ENCODE data around the gene GRB14.
"Not testable (repeated sequence)": the region's sequence is repeated elsewhere in the genome, so short reads cannot be mapped to it uniquely, and the experiment has no call there.

Gene GRB14

DNA sequence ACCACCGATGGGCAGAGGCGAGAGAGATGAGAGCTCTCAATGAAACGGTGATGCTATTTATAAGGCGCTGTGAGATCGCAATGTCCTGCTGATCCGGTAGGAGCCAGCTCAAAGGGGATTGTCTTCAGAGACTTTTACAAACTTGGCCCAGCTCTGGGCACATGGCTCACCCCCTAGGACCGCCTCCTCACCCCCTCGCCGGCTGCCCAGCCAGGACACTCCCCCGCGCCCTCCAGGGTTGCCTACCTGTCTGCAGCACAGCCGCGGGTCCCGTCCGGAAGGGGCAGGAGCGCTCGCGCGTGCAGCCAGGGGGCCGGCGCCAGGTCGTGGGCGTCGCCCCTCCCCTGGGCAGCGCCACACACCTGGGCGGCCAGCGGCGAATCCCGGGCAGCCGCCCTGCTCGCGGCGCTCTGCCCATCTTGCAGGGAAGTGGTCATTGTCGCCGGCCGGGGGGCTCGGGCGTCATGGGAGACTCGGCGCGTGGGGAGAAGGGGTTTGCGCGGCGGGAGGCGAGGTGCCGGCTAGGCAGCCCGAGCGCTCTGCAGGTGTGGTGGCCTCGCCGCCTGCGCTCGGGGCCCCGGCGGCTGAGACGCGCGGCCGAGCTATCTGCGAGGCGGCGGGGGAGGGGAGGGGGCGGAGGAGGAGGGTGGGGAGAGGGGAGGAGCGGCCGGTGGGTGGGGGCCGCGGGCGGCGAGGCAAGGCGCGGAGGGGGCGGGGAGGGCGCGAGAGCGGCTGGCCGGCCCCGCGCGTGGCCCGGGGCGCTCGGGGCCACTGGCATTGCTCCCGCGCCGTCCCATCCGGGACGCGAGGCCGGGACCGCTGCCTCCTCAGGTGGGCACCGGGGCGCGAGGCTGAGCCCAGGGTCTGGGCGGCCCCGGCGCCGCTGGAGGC is at the start of gene GRB14:
GRB14 (minus strand) TSS at position 610 of the 891 bp plus-strand sequence; CDS start at position 437, 173 bp downstream.
- DNase-seq (ENCODE audit: low read depth), result no peak

DNA sequence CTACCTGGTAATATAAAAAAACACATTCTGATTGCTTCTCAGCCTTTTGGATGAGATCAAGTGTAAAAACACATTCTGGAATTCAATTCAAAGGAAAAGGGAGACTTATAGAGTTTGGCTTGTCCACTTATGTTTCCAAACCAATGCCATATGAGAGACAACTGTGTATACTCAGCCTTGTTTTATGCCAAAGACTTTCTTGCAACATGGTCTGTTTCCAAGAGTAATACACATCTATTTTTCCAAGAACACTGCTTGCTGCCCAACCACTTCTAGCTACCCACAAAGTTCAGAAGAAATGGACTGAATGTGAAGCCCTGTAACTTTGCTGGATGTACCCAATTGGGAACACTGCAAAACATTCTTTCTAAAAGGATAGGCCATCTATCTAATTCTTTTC is 48.0 kb upstream of the GRB14 start:
- no peak for DNase-seq (ENCODE audit: low read depth)

DNA sequence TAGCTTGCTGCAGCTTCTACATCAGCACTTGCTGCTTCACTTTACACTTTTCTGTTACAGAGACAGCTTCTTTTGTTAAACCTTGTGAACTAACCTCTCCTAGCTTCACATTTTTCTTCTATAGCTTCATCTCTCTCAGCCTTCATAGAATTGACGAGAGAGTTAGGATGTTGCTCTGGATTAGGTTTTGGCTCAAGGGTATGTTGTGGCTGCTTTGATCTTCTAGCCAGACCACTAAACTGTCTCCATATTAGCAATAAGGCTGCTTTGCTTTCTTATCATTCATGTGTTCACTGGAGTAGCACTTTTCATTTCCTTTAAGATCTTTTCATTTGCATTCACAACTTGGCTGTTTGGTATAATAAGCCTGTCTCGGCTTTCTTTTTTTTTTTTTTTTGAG is 46.3 kb upstream of the GRB14 start:
- no peak for DNase-seq (ENCODE audit: low read depth)

DNA sequence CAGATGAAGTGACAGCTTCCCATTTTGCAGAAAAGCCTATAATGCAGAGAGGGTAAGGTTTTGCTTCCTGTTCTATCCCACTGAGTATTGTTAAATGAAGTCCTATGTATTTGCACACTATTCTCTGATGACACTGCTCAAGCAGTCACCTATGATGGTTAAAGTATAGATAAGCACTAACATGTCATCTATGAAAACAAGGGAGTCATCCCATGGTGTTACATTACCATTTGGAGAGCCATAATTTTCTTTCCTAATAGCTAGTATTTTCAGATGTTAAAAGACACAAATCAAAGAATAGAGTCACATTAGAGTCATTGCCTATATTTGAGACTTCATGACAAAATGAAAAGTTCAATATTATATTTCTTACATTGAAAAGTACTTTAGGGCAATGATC is 42.8 kb upstream of the GRB14 start:
- DNase-seq (ENCODE audit: low read depth), result no peak

DNA sequence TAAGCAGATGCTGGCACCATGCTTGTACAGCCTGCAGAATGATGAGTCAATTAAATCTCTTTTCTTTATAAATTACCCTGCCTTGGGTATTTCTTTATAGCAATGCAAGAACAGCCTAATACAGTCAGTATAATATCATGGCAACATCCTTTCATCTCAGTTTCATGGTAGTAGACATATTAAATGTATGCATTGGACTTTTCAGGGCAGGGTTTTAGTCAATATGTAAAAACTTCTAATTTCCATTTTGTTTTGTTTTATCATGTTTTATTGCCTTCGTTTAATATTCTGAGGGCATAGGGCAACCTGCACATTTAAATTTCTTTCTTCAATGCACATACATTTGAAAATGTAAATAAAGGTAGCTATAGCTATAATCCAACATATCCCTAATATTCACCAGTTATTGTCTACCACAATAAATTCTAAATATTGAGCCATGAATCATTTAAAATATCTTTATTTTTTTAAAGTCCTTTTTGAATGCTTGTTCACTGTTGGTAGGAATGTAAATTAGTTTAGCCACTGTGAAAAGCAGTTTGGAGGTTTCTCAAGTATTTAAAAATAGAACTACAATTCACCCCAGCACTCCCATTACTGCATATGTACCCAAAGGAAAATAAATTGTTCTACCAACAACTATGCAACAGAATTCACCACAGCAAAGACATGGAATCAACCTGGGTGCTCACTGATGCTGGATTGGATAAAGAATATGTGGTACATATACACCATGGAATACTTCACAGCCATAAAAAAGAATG is 41.8 kb upstream of the GRB14 start:
- DNase-seq (ENCODE audit: low read depth), result no peak

DNA sequence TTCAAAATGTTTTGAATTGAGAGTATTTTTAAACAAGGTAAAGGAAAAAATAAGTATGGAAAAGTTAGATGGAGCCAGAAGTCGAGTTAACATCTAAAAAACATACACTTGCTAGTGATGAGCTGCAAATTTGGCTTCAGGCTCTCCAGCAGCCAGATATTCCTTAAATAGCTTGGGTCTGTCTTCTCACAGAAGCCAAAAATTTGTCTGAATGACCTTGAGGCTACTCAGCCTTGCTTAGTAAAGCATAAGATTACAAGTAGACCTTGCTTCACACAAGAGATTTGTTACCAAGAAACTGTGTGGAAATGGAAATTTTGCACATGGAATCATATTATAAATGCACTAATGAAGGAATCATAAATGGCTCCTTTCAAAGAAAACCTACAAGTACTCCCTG is 40.8 kb upstream of the GRB14 start:
- no peak for DNase-seq (ENCODE audit: low read depth)

DNA sequence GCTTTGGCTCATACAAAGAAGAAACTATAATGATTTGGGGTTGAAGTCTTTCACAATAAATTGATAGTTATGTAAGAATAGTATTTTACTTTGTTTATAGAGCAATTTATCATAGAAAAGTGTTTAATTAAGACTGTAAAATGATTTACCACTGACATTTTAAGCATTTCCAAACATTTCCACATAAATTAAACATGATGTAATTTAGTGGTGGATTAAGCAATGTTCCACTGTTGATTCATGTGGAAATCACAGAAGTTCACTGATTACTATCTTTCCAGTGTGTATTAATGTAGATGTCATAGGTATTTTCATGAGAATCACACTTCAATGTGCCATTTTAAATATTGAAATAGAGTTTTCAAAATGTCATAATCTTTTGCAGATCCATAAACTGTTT is 40.1 kb upstream of the GRB14 start:
- no peak for DNase-seq (ENCODE audit: low read depth)

DNA sequence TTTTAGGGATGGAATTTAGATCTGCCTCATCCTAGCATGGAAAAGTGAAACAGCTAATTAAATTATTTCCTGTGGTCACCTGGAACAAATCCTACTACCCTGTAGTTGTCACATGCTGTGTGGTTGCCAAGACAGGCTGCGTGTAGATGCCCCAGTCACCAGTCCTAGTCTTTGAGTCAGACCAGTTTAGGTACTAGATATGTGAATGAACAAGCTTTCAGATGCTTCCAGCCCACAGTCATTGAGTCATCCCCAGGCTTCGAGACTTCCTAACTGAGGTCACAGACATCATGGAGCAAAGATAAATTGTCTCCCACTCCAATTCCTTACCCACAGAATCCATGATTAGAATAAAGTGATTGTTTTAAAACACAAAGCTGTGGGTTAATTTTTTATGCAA is 35.8 kb upstream of the GRB14 start:
- no peak for DNase-seq (ENCODE audit: low read depth)

DNA sequence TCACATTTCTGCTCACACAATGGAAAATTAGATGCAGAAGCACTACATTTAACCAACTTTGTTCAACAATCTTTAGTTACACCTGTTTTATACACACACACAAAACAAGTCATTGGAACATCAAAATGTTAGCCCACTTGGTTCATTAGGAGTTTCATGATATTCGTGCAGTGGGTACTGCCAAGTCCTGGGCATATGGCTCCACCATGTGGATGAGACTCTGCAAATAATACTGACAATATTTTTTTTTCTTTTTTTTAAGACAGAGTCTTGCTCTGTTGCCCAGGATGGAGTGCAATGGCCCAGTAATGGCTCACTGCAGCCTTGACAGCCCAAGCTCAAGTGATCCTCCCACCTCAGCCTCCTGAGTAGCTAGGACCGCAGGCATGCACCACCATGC is 34.5 kb upstream of the GRB14 start:
- DNase-seq (ENCODE audit: low read depth), result no peak

DNA sequence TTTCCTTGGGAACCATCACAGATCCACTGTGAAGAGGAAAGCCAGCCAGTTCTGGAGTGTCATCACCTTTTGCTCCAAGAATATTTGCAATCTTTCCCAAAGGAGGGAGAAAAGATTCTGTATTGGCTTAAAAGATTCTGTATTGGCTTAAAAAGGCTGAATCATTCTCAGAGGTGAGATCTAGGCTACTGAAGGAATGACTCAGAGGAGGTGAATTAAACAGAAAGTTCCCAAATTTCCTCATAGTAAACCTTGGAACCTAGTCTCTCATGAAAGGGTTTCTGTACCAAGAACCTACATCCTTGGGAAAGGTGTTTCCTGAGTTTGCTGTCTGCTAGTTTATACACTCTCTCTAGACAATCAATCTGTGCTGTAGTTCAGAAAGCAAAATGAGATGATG is 34.1 kb upstream of the GRB14 start:
- DNase-seq (ENCODE audit: low read depth), result no peak

DNA sequence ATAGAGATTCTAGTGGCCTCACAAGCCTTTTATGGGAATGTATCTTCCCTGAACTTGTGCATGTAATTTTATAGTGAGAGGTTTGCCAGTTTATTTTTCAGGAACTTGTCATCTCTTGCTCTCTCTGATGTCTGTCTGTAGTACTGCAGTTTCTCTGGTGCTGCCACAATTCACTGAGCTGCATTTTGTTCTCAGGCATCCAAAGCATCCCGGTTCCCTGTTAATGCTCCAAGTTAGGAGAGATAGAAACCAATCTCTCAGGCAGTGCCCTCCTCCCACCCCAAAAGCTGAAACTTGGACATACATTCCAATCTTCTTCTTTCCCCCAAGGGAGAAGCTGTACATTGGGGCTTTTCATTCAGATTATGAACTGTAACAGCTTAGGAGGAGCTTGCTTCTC is 30.1 kb upstream of the GRB14 start:
- DNase-seq (ENCODE audit: low read depth), result no peak

DNA sequence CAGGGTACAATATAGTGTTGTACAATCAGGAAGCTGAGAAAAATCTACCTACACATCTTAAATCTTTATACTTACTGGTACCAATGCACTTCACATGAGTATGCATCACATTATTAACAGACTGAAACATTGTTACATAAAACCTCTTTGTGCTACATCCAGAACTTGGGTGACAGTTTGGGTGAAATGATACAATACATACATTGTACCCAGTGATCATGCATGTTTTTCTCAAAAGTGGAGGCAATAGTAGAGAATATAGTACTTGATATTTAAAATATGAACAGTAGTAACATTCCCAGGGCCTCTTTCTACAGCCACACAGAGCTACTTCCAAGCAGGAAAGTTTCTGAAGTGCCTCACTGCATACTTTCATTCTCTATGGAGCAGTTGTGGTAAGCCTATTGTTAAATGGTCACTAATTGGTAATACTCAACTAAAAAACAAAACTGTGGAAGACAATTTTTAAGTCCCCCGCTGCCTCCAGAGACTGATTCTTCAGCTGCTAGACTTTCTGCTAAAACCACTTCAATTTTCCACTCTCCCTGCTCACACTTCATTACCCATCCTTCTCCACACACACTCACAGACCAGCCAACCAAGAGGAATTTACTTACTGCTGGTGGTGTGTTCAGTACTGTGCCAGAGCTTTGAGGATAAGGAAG is 22.9 kb upstream of the GRB14 start:
- no peak for DNase-seq (ENCODE audit: low read depth)

DNA sequence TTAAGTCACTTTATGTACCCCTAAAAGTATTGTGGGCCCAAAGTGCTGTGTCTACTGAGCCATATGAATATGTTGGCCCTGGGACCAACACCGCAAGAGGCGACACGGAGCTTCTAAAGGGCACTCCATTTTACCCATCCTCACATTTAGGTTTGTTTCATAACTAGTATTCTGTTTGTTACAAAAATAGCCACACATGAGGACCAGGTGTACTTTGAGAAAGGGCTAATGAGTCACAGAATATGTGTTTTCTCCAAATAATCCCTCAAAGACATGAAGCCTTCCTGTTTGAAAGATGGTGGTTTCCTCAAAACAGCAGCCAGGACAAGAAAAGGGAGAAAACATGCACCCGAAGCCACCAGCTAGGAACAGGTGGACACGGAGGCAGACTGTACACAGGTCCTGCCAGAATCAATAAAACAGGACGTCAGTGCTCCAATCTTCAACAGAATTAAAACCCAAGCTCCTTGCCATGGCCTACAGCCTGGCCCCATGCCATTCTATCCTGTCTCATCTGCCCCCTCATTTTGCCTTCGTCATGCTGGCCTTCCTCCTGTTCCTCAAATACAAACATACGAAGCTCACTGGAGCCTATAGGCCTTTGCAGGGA is 21.8 kb upstream of the GRB14 start:
- no peak for DNase-seq (ENCODE audit: low read depth)

DNA sequence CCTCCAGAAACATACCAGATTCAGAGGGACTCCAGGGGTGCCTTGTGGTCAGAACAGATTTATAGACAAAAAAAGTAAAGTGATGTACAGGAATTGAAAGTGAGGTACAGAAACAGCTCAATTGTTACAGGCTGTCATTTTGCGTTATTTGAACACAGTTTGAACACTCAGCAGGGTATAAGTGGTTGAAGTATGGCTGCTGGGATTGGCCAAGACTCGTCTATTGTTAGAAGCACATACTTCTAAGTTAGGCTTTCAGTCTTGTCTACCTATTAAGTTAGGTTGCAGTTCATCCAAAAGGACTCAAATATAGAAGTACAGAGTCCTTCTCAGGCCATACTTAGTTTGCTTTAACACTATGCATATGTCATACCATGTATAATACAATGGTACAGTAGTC is 21.0 kb upstream of the GRB14 start:
- no peak for DNase-seq (ENCODE audit: low read depth)

DNA sequence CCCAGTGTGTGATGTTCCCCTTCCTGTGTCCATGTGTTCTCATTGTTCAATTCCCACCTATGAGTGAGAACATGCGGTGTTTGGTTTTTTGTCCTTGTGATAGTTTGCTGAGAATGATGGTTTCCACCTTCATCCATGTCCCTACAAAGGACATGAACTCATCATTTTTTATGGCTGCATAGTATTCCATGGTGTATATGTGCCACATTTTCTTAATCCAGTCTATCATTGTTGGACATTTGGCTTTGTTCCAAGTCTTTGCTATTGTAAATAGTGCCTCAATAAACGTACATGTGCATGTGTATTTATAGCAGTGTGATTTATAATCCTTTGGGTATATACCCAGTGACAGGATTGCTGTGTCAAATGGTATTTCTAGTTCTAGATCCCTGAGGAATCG is 7.0 kb upstream of the GRB14 start:
- not testable (repeated sequence) for DNase-seq (ENCODE audit: low read depth)

DNA sequence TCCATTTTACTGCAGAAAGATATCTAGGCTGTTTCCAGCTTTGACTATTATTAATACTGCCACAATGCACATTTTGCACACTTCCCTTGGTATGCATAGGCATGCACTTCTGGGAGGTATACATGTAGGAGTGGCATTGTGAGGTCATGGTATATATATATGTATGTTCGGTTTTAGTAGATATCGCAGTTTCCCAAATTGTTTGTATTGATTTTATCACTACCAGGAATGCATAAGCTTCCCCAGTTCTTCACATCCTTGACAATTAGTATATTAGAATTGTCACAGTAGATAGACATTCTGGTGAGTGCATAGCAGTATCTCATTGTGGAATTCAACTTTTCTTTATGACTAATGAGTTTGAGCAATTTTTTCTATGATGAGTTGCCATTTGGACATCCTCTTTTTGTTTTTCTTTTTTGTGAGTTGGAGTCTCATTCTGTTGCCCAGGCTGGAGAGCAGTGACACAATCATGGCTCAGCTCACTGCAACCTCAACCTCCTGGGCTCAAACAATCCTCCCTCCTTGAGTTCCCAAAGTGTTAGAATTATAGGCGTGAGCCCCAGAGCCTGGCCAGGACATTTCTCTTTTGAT is 4.2 kb upstream of the GRB14 start:
- DNase-seq (ENCODE audit: low read depth), result no peak

DNA sequence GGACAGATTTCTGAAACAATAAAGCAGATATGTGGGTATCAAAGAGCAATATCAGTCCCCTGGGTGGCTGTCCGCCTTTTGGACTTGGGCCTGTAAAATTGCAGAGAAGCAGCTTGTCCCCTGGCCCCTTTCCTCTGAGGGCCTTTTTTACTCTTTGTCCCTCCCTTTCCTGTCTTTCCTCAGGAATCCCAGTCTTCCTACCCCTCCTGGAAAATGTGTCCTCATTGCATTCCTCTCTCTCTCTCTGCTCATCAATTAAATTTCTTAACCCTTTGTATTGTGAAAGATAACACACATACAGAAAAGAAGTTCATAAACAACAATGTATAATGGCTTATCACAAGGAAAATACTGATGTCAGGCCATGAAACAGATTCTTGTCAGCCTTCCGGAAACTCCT is 3.0 kb upstream of the GRB14 start:
- no peak for DNase-seq (ENCODE audit: low read depth)

DNA sequence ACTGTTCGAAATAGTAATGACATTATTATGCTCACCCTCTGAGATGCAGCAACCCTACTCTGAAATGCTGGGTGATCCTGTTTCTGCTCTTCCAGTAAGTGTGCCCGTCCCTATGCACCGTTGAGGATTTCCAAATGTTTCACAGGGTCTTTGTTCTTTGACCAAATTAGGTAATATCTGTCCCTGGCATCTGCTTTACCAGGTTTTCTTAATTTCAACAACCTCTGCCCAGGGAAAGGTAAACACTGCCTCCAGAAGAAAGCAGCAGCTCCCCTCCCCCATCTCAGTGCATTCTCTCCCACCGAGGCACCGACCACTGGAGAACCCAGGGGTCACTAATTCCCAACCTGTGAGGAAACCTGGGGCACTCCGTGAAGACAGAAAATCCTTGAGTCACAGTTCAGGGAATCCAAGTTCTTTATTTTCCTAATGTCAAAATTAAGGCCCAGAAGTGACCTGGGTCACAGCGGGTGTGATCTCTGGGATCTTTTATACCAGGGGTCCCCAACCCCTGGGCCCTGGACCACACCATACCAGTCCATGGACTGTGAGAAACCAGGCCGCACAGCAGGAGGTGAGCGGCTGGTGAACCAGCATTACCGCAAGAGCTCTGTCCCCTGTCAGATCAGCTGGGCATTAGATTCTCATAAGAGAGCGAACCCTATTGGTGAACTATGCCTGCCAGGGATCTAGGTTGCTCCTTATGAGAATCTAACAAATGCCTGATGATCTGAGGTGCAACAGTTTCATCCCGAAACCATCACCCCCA is 1.2 kb upstream of the GRB14 start:
- DNase-seq (ENCODE audit: low read depth), result no peak

DNA sequence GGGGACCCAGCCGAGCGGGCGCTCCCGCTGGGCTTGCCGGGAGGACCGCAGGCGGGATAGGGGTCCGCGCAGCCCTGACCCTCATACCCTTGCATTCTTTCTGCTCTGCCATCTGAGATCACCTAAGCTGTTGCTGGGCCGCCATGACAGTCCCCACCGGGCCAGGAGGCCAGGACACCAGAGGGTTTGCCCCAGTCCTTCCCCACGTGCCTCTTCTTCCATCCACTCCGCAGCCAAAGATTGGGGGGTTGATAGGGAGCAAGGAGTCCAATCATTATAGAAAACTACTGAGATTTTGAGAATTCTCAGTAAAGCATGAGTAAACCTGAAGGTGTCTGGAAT is 453 bp upstream of the GRB14 start:
- no peak for DNase-seq (ENCODE audit: low read depth)

DNA sequence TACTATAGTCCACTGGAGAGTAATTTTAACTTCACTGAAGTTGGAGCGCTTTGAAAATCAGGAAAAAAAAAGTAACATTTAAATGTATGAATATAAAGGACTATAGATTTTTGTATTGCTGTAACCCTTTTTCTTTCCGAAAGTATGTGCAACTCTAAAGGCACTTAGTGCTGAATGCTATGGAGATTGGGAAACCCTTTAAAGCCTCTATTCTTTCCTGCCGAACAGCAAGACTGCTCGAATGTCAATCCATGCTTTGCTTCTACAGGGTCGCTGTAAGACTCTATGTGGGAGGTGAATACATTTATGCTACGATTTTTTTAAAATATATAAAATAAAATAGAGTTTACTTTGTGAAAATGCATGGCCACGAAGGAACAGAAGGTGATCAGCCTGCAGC is 825 bp downstream of the GRB14 start:
- DNase-seq (ENCODE audit: low read depth), result no peak

DNA sequence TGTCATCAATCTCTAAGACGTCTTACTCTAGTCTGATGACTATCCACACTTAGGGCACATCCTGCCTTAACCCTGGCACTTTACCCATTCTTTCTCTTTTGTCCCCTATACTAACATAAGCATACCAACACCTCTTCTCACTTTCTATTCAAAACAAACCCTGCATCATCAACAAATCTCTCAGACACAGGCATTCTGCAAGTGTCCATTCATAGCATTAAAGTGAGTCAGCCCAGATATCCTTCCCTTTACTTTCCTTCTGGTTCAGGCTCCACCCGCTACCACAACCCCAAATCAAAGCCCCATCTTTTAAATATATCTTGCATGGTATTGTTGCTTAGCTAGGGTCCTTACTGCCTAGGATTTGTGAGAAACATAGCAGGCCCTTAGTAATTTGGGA is 3.8 kb downstream of the GRB14 start:
- DNase-seq (ENCODE audit: low read depth), result no peak

Data from stimulated activated CD8-positive, alpha-beta memory T cell treated with anti-CD3 and anti-CD28 coated beads, Interleukin-4, amount 100 ng/mL, for 24 hours (primary cell).